ENCODE measurements around the gene UBFD1.
"Not testable (repeated sequence)": the region's sequence is repeated elsewhere in the genome, so short reads cannot be mapped to it uniquely, and the experiment has no call there.

Gene UBFD1, protein sequence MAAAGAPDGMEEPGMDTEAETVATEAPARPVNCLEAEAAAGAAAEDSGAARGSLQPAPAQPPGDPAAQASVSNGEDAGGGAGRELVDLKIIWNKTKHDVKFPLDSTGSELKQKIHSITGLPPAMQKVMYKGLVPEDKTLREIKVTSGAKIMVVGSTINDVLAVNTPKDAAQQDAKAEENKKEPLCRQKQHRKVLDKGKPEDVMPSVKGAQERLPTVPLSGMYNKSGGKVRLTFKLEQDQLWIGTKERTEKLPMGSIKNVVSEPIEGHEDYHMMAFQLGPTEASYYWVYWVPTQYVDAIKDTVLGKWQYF

GRCh38 chr16:23556881-23557778 lies at the start of gene UBFD1, which contains the start of gene EARS2:
UBFD1 (plus strand) TSS chr16:23557727; CDS start chr16:23557743, 16 bp downstream.
EARS2 (minus strand) TSS chr16:23557350; CDS start chr16:23557343, 7 bp downstream.
- Histone ChIP-seq H3K36me3 (peaks cover 31 to 52% (median 44%) of the 10 kb centered on the region in 11 experiments), H3K9ac (peak within 1 kb of the TSS; percentile 87 to 98 (median 95)), H3K4me1 (peaks cover 25 to 49% (median 28%) of the 10 kb centered on the region in 10 experiments), H3K27ac (peak within 1 kb of the TSS; percentile 63 to 96 (median 91)), H3K27me3 (no peaks in the 10 kb centered on the region), H4K20me1 (peaks cover 0 to 43% (median 11%) of the 10 kb centered on the region in 11 experiments; a peak in 9 of 22 replicates), H3K9me3 (replicated peaks in 1 of 11) (peaks cover 0 to 4% (median 0%) of the 10 kb centered on the region in 11 experiments; a peak in 1 of 22 replicates), H3K4me3 (peak within 1 kb of the TSS; percentile 80 to 99 (median 94)), H3K4me2 (peak within 1 kb of the TSS; percentile 73 to 97 (median 94))
- no peak for TF ChIP-seq Cebpa-rat (IDR thresholded peaks at IDR 0.05)

- no peak for TF ChIP-seq Cebpa-rat (IDR thresholded peaks at IDR 0.05)
- H3K27ac ChIP-seq: peak overlapping the region; percentile 78 to 99 (median 94); a peak in 21 of 22 replicates
- H4K20me1 ChIP-seq: peaks cover 57 to 60% (median 59%) of the 10 kb centered on the region in 11 experiments
- H3K27me3 ChIP-seq: no peaks in the 10 kb centered on the region
- peaks cover 0 to 46% (median 29%) of the 10 kb centered on the region in 11 experiments; a peak in 15 of 22 replicates for H3K36me3 ChIP-seq
- peak overlapping the region; percentile 78 to 92 (median 88) for H3K4me3 ChIP-seq
- H3K4me2 ChIP-seq: peak overlapping the region; percentile 89 to 97 (median 96)
- H3K9me3 ChIP-seq (replicated peaks in 1 of 11): no peaks in the 10 kb centered on the region
- H3K9ac ChIP-seq: peak overlapping the region; percentile 89 to 99 (median 96)
- H3K4me1 ChIP-seq: peaks cover 55 to 71% (median 63%) of the 10 kb centered on the region in 10 experiments
Observed at GRCh38 chr16:23508589-23509440, 48.7 kb upstream of the UBFD1 start.

GRCh38 chr16:23509441-23509754 lies 48.1 kb upstream of the UBFD1 start:
- Histone ChIP-seq H3K27me3 (no peaks in the 10 kb centered on the region), H3K27ac (peak overlapping the region; percentile 78 to 99 (median 94); a peak in 21 of 22 replicates), H4K20me1 (peaks cover 51 to 54% (median 53%) of the 10 kb centered on the region in 11 experiments), H3K36me3 (peaks cover 0 to 44% (median 26%) of the 10 kb centered on the region in 11 experiments; a peak in 15 of 22 replicates), H3K9ac (peak overlapping the region; percentile 89 to 99 (median 96)), H3K4me1 (peaks cover 50 to 68% (median 59%) of the 10 kb centered on the region in 10 experiments), H3K4me2 (peak overlapping the region; percentile 89 to 97 (median 96)), H3K4me3 (peak overlapping the region; percentile 78 to 92 (median 88)), H3K9me3 (replicated peaks in 1 of 11) (no peaks in the 10 kb centered on the region)
- TF ChIP-seq Cebpa-rat (IDR thresholded peaks at IDR 0.05): no peak

DNA sequence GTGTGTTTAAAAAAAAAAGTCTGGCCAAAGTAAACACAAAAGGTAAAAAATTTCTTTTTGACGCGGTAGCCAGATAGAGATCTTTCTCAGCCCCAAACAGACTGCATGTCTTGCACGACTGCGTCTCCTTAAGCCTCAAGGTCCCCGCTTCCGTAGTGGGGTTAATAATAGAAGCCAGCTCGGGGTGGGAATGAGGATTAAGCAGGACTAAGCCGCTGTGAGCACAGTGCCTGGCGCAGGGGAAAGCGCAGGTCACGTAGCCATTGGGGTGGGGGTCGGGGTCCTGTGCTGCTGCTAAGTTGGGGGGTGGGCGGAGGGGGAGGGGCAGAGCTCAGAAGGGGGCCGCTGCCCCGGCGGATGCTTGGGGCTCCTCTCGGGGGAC lies 47.8 kb upstream of the UBFD1 start:
- no peak for TF ChIP-seq Cebpa-rat (IDR thresholded peaks at IDR 0.05)
- Histone ChIP-seq H3K27me3 (no peaks in the 10 kb centered on the region), H3K4me2 (peak overlapping the region; percentile 89 to 97 (median 96)), H3K36me3 (peaks cover 0 to 44% (median 22%) of the 10 kb centered on the region in 11 experiments; a peak in 15 of 22 replicates), H3K9ac (peak overlapping the region; percentile 89 to 99 (median 96)), H3K4me1 (peaks cover 50 to 68% (median 59%) of the 10 kb centered on the region in 10 experiments), H3K27ac (peak overlapping the region; percentile 78 to 99 (median 94)), H4K20me1 (peaks cover 48 to 51% (median 49%) of the 10 kb centered on the region in 11 experiments), H3K4me3 (peak overlapping the region; percentile 78 to 92 (median 88)), H3K9me3 (replicated peaks in 1 of 11) (no peaks in the 10 kb centered on the region)

DNA sequence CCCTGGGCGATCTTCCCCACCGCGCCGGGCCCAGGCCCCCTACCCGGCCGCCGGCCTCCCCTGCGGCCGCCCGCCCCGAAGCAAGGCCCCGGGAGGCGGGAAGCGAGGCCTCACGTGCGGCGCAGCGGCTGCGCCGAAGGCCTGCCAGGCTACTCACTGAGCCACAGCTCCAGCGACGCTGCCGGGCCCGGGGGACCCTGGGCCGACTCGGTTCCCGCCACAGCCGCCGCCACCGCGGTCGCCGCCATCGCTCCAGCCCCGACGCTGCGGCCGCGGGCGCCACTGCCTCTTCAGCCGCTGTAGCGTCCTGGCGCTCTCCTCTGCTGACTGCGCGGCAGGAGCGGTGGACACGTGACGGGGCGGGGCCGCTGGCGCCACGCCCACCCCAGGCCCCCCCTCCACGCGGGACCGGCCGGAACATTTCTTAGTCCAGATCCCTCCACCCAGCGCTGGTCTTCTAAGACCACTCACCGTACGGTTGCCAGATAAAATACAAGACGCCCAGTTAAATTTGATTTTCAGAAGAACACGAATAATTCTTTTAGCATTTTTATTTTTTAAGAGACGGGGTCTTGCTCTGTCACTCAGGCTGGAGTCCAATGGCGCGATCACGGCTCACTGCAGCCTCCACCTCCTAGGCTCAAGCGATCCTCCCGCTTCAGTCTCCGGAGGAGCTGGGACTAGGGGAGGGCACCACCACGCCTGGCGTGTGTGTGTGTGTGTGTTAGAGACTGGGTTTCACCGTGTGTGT lies 47.2 kb upstream of the UBFD1 start, which contains the start of gene GGA2:
Gene GGA2 (minus strand): TSS at position 331 of the 751 bp plus-strand sequence. CDS start 83 bp downstream, at position 248.
- Histone ChIP-seq H3K4me1 (peaks cover 48 to 68% (median 59%) of the 10 kb centered on the region in 10 experiments), H3K4me2 (peak within 1 kb of the TSS; percentile 89 to 97 (median 96)), H3K27ac (peak within 1 kb of the TSS; percentile 78 to 99 (median 94)), H3K4me3 (peak within 1 kb of the TSS; percentile 78 to 92 (median 88)), H3K27me3 (no peaks in the 10 kb centered on the region), H3K9me3 (replicated peaks in 1 of 11) (no peaks in the 10 kb centered on the region), H3K36me3 (peaks cover 0 to 38% (median 21%) of the 10 kb centered on the region in 11 experiments; a peak in 14 of 22 replicates), H3K9ac (peak within 1 kb of the TSS; percentile 89 to 99 (median 96)), H4K20me1 (peaks cover 42 to 45% (median 44%) of the 10 kb centered on the region in 11 experiments)
- TF ChIP-seq Cebpa-rat (IDR thresholded peaks at IDR 0.05): no peak

DNA sequence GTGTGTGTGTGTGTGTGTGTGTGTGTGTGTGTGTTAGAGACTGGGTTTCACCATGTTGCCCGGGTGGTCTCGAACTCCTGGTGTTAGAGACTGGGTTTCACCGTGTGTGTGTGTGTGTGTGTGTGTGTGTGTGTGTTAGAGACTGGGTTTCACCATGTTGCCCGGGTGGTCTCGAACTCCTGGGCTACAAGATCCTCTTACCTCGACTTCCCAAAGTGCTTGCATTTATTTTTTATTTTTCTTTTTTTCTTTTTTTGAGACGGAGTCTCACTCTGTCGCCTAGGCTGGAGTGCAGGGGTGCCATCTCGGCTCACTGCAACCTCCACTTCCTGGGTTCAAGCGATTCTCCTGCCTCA lies 46.6 kb upstream of the UBFD1 start:
- not testable (repeated sequence) for H3K9me3 ChIP-seq (replicated peaks in 1 of 11); H3K27me3 ChIP-seq
- Histone ChIP-seq H3K4me1 (peaks cover 47 to 68% (median 58%) of the 10 kb centered on the region in 10 experiments), H3K9ac (peak overlapping the region; percentile 89 to 99 (median 96)), H4K20me1 (peaks cover 37 to 39% (median 38%) of the 10 kb centered on the region in 11 experiments), H3K4me2 (peak overlapping the region; percentile 65 to 97 (median 93)), H3K36me3 (peaks cover 0 to 38% (median 21%) of the 10 kb centered on the region in 11 experiments; a peak in 13 of 22 replicates), H3K4me3 (peak overlapping the region; percentile 78 to 92 (median 88)), H3K27ac (peak overlapping the region; percentile 78 to 99 (median 94); a peak in 21 of 22 replicates)

GRCh38 chr16:23511731-23512130 lies 45.8 kb upstream of the UBFD1 start:
- no peak for TF ChIP-seq Cebpa-rat (IDR thresholded peaks at IDR 0.05)
- Histone ChIP-seq H3K27ac (no peak overlapping the region), H3K36me3 (peaks cover 0 to 30% (median 15%) of the 10 kb centered on the region in 11 experiments; a peak in 13 of 22 replicates), H3K9ac (no peak overlapping the region), H3K9me3 (replicated peaks in 1 of 11) (no peaks in the 10 kb centered on the region), H4K20me1 (peaks cover 28 to 35% (median 30%) of the 10 kb centered on the region in 11 experiments), H3K4me1 (peaks cover 47 to 68% (median 58%) of the 10 kb centered on the region in 10 experiments), H3K27me3 (no peaks in the 10 kb centered on the region), H3K4me2 (peak overlapping the region in 2 of 11 experiments; percentile 65 to 97; a peak in 3 of 22 replicates), H3K4me3 (no peak overlapping the region)
